Measurements from ENCODE around the gene UBE2D4. TPM values are rescaled to one million over a fixed set of nuclear protein-coding genes. Genes with fewer than 3 reads are reported as not detected.

The UBE2D4 gene
- 11.3 and 12.0 TPM in 2 replicates for total RNA-seq

GRCh38 chr7:43925984-43926797, at the start of gene UBE2D4:
Gene UBE2D4 (plus strand): TSS chr7:43926436. CDS start chr7:43926533, 97 bp downstream.

GRCh38 chr7:43906331-43907010, 19.8 kb upstream of the UBE2D4 start, which contains the start of gene URGCP:
Gene URGCP (minus strand): TSS chr7:43906596. CDS start chr7:43906575, 21 bp downstream.

GRCh38 chr7:43997532-43997931, 71.3 kb downstream of the UBE2D4 start, which contains the start of gene SPDYE1:
Gene SPDYE1 (plus strand): TSS chr7:43997897. CDS start chr7:43999950, 2,053 bp downstream.

Other genes with a start within 250 kb of the UBE2D4 start
- 35.4 and 35.8 TPM in 2 replicates for gene COA1, start 196.9 kb upstream of the UBE2D4 start, total RNA-seq
- 35.6 and 35.8 TPM in 2 replicates for gene BLVRA, start 167.8 kb upstream of the UBE2D4 start, total RNA-seq
- gene MRPS24, start 56.9 kb upstream of the UBE2D4 start, total RNA-seq, result 53.5 and 58.4 TPM in 2 replicates
- 30.0 and 32.1 TPM in 2 replicates for gene URGCP, start 19.8 kb upstream of the UBE2D4 start, total RNA-seq
- not detected in 2 replicates for gene SPDYE1, start 71.5 kb downstream of the UBE2D4 start, total RNA-seq
- 160 and 166 TPM in 2 replicates for gene DBNL, start 118.3 kb downstream of the UBE2D4 start, total RNA-seq
- 0.26 and 1.2 TPM in 2 replicates for gene PGAM2, start 139.1 kb downstream of the UBE2D4 start, total RNA-seq
- gene POLM, start 156.1 kb downstream of the UBE2D4 start, total RNA-seq, result 13.6 and 16.9 TPM in 2 replicates
- 141 and 228 TPM in 2 replicates for gene AEBP1, start 177.9 kb downstream of the UBE2D4 start, total RNA-seq
- gene POLD2, start 197.1 kb downstream of the UBE2D4 start, total RNA-seq, result 81.6 and 104 TPM in 2 replicates
- not detected in 2 replicates for gene MYL7, start 214.9 kb downstream of the UBE2D4 start, total RNA-seq